ENCODE data around the gene FYCO1. TPM values are rescaled to one million over a fixed set of nuclear protein-coding genes. Genes with fewer than 3 reads are reported as not detected.

Gene FYCO1
- total RNA-seq, 1 experiment from 2014 or later = 10.9 TPM

DNA sequence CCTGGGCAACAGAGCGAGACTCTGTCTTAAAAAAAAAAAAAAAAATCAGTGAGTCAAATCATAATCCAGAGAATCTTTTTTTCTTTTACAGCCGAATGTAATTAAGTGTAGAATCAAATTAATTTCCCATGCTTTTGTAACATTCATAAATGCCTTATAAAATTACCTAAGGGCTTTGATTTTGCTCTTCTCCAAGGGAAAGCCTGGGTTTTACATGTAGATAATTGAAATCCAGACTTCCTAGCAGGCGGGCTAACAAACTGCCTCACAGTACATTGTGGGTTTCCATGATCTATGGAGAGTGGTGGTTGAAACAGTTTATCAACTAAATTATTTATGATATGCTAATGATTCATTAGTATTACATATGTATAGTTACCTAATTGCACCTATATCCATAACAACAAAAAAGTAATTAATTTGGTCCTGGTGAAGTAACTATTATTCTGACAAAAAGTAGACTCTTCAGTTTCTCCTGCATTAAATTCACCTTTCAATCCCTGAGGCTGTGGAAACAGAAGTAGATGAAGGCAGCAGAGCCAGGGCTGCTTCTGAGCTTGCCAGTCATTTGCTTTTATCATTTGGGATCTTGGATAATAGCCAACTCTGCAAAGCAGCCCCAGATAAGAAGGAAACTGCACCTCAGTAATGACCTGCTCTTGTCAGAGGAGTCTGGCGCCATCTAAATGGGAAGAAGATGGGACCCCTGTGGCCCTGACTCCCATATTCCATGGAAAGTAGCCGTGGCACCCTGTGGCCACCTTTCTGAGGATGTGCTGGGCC lies 99.7 kb downstream of the FYCO1 start:
- no peaks in the 10 kb centered on the region for H3K9me3 ChIP-seq
- H3K27me3 ChIP-seq (replicated peaks; ENCODE audit: control insufficient read depth, insufficient read depth, low read length) = no peaks in the 10 kb centered on the region
- no peaks in the 10 kb centered on the region for H3K4me1 ChIP-seq
- BruUV-seq (replicated peaks) = no TSS peak
- peaks cover 6% of the 10 kb centered on the region for H3K4me1 Mint-ChIP-seq (ENCODE audit: low read depth, unreplicated experiment)
- ChIA-PET CTCF (interaction anchor here (1.0 kb wide), 1 partner anchor 15 kb away, joined by 4 read pairs; no protein-coding TSS in a partner anchor), POLR2A (no interaction called here)
- H3K27me3 Mint-ChIP-seq (ENCODE audit: insufficient read depth, unreplicated experiment) = peaks cover 6% of the 10 kb centered on the region
- intact Hi-C loops (cut with micrococcal nuclease; ENCODE audit: unreplicated experiment) = no loop called here
- H3K36me3 Mint-ChIP-seq (ENCODE audit: insufficient read depth, unreplicated experiment) = no peaks in the 10 kb centered on the region
- TF ChIP-seq, protein P1, sequence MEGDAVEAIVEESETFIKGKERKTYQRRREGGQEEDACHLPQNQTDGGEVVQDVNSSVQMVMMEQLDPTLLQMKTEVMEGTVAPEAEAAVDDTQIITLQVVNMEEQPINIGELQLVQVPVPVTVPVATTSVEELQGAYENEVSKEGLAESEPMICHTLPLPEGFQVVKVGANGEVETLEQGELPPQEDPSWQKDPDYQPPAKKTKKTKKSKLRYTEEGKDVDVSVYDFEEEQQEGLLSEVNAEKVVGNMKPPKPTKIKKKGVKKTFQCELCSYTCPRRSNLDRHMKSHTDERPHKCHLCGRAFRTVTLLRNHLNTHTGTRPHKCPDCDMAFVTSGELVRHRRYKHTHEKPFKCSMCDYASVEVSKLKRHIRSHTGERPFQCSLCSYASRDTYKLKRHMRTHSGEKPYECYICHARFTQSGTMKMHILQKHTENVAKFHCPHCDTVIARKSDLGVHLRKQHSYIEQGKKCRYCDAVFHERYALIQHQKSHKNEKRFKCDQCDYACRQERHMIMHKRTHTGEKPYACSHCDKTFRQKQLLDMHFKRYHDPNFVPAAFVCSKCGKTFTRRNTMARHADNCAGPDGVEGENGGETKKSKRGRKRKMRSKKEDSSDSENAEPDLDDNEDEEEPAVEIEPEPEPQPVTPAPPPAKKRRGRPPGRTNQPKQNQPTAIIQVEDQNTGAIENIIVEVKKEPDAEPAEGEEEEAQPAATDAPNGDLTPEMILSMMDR (IDR thresholded peaks at IDR 0.05; ENCODE audit: insufficient read depth in 1 of 2, low read depth in 1 of 2, low read length in 1 of 2, severe bottlenecking in 1 of 2, unreplicated experiment in 1 of 2) = no peak
- H3K27ac Mint-ChIP-seq (ENCODE audit: unreplicated experiment) = no peak overlapping the region
- H3K9me3 Mint-ChIP-seq (ENCODE audit: unreplicated experiment) = no peaks in the 10 kb centered on the region
- no peak for DNase-seq
- H3K4me3 Mint-ChIP-seq (ENCODE audit: unreplicated experiment) = no peak overlapping the region
- H3K36me3 ChIP-seq (ENCODE audit: control insufficient read depth, insufficient read depth, low read length) = no peaks in the 10 kb centered on the region
- no peak overlapping the region for H3K4me3 ChIP-seq (ENCODE audit: low read depth, low read length)

DNA sequence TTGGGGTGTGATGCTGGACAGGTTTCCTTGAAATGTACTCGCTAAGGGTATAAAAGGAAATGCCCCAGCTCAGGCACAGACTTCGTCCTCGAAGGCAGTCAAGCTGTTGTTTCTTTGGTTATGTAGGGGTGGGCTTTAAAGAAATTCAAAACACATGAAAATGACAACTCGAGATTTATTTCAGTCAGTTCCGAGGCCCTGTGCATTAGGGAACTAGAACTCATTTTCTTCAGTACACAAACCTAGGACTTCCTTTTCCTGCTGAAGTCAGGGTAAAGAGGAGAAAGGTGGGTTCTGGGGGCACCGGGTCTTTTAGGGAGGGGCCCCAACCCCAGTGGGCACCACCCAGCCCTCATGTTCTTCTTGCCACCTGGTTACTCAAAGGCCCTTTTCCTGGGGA lies 101.6 kb downstream of the FYCO1 start:
- Mint-ChIP-seq H3K27ac (ENCODE audit: unreplicated experiment) (no peak overlapping the region), H3K4me3 (ENCODE audit: unreplicated experiment) (no peak overlapping the region), H3K9me3 (ENCODE audit: unreplicated experiment) (no peaks in the 10 kb centered on the region), H3K36me3 (ENCODE audit: insufficient read depth, unreplicated experiment) (no peaks in the 10 kb centered on the region), H3K4me1 (ENCODE audit: low read depth, unreplicated experiment) (peaks cover 6% of the 10 kb centered on the region), H3K27me3 (ENCODE audit: insufficient read depth, unreplicated experiment) (peaks cover 6% of the 10 kb centered on the region)
- Histone ChIP-seq H3K4me1 (no peaks in the 10 kb centered on the region), H3K27me3 (replicated peaks; ENCODE audit: control insufficient read depth, insufficient read depth, low read length) (no peaks in the 10 kb centered on the region), H3K9me3 (no peaks in the 10 kb centered on the region), H3K36me3 (ENCODE audit: control insufficient read depth, insufficient read depth, low read length) (no peaks in the 10 kb centered on the region), H3K4me3 (ENCODE audit: low read depth, low read length) (no peak overlapping the region)
- TF ChIP-seq, protein P1 (IDR thresholded peaks at IDR 0.05; ENCODE audit: insufficient read depth in 1 of 2, low read depth in 1 of 2, low read length in 1 of 2, severe bottlenecking in 1 of 2, unreplicated experiment in 1 of 2) = no peak
- CTCF ChIA-PET = no interaction called here
- BruUV-seq (replicated peaks) = no TSS peak
- DNase-seq = no peak
- POLR2A ChIA-PET = no interaction called here
- intact Hi-C loops (cut with micrococcal nuclease; ENCODE audit: unreplicated experiment) = no loop called here

DNA sequence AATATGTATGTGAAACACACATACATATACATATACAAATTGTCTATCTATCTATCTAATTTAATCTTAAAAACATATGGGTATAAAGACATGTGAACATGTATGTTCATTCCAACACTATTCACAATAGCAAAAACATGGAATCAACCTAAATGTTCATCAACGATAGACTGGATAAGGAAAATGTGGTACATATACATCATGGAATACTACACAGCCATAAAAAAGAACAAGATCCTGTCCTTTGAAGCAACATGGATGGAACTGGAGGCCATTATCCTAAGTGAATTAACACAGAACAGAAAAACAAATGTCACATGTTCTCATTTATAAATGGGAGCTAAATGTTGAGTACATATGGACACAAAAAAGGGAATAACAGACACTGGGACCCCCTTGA lies 103.5 kb downstream of the FYCO1 start:
- no peak overlapping the region for H3K27ac Mint-ChIP-seq (ENCODE audit: unreplicated experiment)
- no peaks in the 10 kb centered on the region for H3K4me1 Mint-ChIP-seq (ENCODE audit: low read depth, unreplicated experiment)
- CTCF ChIA-PET = no interaction called here
- no peaks in the 10 kb centered on the region for H3K9me3 Mint-ChIP-seq (ENCODE audit: unreplicated experiment)
- TF ChIP-seq, protein P1 (IDR thresholded peaks at IDR 0.05; ENCODE audit: insufficient read depth in 1 of 2, low read depth in 1 of 2, low read length in 1 of 2, severe bottlenecking in 1 of 2, unreplicated experiment in 1 of 2) = no peak
- H3K36me3 ChIP-seq (ENCODE audit: control insufficient read depth, insufficient read depth, low read length) = no peaks in the 10 kb centered on the region
- H3K4me1 ChIP-seq = no peaks in the 10 kb centered on the region
- no peak for DNase-seq
- no peaks in the 10 kb centered on the region for H3K27me3 ChIP-seq (replicated peaks; ENCODE audit: control insufficient read depth, insufficient read depth, low read length)
- BruUV-seq (replicated peaks) = no TSS peak
- peaks cover 6% of the 10 kb centered on the region for H3K27me3 Mint-ChIP-seq (ENCODE audit: insufficient read depth, unreplicated experiment)
- POLR2A ChIA-PET = no interaction called here
- no peak overlapping the region for H3K4me3 Mint-ChIP-seq (ENCODE audit: unreplicated experiment)
- intact Hi-C loops (cut with micrococcal nuclease; ENCODE audit: unreplicated experiment) = no loop called here
- H3K9me3 ChIP-seq = no peaks in the 10 kb centered on the region
- H3K4me3 ChIP-seq (ENCODE audit: low read depth, low read length) = no peak overlapping the region
- no peaks in the 10 kb centered on the region for H3K36me3 Mint-ChIP-seq (ENCODE audit: insufficient read depth, unreplicated experiment)
